Calu3 (cell line): ENCODE measurements around the gene SLC47A2. TPM values are rescaled to one million over a fixed set of nuclear protein-coding genes. Genes with fewer than 3 reads are reported as not detected.
"Not testable (repeated sequence)": the region's sequence is repeated elsewhere in the genome, so short reads cannot be mapped to it uniquely, and the experiment has no call there.

Experiments
- BruUV-seq: library from RNA; stranded (reverse); fragments of 400-500 nt; replicated peaks from 2 replicates; lab custom pipeline; 2021; lab: Mats Ljungman, UMichigan
- CTCF ChIA-PET: fragments of 300-600 bp; sonication (Branson Sonifier 250); formaldehyde crosslinking; loops from one replicate; lab custom pipeline; 2022; ENCODE audit warnings: antibody characterized with exemption; lab: Charles Lee
- DNase-seq: peaks from one replicate; pipeline ENCODE4 v3.0.0; 2022
- H3K27ac Mint-ChIP-seq: one replicate; pipeline ENCODE4 v1.8.0; 2022; ENCODE audit warnings: mixed read lengths; ENCODE audit not compliant: unreplicated experiment
- H3K27me3 Mint-ChIP-seq: one replicate; pipeline ENCODE4 v1.8.0; 2022; ENCODE audit warnings: mixed read lengths; ENCODE audit not compliant: unreplicated experiment
- H3K36me3 Mint-ChIP-seq: one replicate; pipeline ENCODE4 v1.8.0; 2022; ENCODE audit warnings: mild to moderate bottlenecking, moderate library complexity, mixed read lengths; ENCODE audit not compliant: insufficient read depth, unreplicated experiment
- H3K4me1 Mint-ChIP-seq: one replicate; pipeline ENCODE4 v1.8.0; 2022; ENCODE audit warnings: mild to moderate bottlenecking, low read depth, mixed read lengths; ENCODE audit not compliant: unreplicated experiment
- H3K4me3 Mint-ChIP-seq: one replicate; pipeline ENCODE4 v1.8.0; 2022; ENCODE audit warnings: mild to moderate bottlenecking, low read depth, moderate library complexity, mixed read lengths; ENCODE audit not compliant: unreplicated experiment
- H3K9me3 Mint-ChIP-seq: one replicate; pipeline ENCODE4 v1.8.0; 2022; ENCODE audit warnings: low read depth, mixed read lengths; ENCODE audit not compliant: unreplicated experiment
- intact Hi-C: fragments of 100-400 bp; cut with micrococcal nuclease; formaldehyde crosslinking; loops from one replicate; pipeline ENCODE4 v1.10.0; 2022; ENCODE audit not compliant: unreplicated experiment
- total RNA-seq: library from RNA; stranded (reverse); gene quantifications from 2 replicates; pipeline ENCODE4 v1.2.3, GENCODE V29; 2022
- TF ChIP-seq, protein P1 (sequence below): fragments of 200-600 bp; IDR thresholded peaks from one replicate; pipeline ENCODE4 v1.8.0; 2022; ENCODE audit warnings: antibody characterized with exemption; ENCODE audit not compliant: unreplicated experiment

SLC47A2 gene
- total RNA-seq, 1 experiment from 2014 or later = not detected

DNA sequence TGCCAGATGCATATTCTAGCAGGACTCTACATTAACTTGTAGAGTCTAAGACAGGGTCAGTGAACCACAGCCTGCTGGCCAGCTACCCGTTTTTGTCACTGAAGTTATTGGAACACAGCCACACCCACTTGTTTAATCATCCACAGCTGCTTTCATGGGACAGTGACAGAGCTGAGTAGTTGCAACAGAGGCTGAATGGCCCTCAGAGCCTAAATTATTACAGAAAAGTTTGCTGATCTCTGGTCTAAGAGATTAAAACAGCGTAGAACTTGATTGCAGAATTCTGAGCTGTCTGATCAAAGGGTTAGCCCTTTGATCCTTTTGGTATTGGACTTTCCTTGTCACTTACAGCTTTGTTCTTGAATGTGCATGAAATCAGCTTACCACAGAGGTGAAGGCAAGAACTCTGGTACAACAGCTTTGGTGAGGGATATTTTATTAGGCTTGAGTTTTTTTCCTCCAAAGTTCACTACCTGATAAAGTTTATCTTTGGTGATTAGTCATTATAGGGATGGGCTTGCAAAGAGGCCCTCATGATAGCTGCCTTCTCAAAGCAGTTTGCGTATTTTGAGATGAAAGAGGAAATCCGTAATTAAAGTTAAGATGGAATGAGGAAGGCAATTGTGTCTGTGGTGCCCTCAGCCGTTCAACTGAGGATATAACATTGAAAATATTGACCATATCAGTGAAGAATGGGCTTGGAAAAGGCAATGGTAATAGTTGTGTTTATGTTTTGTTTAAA lies 44.2 kb downstream of the SLC47A2 start:
- intact Hi-C loops = loop anchor here (1.0 kb wide), 1 partner anchor 158 kb away; no protein-coding TSS in a partner anchor
- H3K4me1 Mint-ChIP-seq = peaks cover 8% of the 10 kb centered on the region
- no peaks in the 10 kb centered on the region for H3K9me3 Mint-ChIP-seq
- DNase-seq = peak; percentile 6
- CTCF ChIA-PET = interaction anchor here (1.0 to 1.5 kb wide), 3 partner anchors 24 to 309 kb away, joined by 5 to 6 read pairs (median 5); partner anchors contain the start of genes ALDH3A2 and B9D1
- no TSS peak for BruUV-seq
- no peak overlapping the region for H3K4me3 Mint-ChIP-seq
- no peaks in the 10 kb centered on the region for H3K27me3 Mint-ChIP-seq
- no peak overlapping the region for H3K27ac Mint-ChIP-seq
- no peaks in the 10 kb centered on the region for H3K36me3 Mint-ChIP-seq
- TF ChIP-seq, protein P1, sequence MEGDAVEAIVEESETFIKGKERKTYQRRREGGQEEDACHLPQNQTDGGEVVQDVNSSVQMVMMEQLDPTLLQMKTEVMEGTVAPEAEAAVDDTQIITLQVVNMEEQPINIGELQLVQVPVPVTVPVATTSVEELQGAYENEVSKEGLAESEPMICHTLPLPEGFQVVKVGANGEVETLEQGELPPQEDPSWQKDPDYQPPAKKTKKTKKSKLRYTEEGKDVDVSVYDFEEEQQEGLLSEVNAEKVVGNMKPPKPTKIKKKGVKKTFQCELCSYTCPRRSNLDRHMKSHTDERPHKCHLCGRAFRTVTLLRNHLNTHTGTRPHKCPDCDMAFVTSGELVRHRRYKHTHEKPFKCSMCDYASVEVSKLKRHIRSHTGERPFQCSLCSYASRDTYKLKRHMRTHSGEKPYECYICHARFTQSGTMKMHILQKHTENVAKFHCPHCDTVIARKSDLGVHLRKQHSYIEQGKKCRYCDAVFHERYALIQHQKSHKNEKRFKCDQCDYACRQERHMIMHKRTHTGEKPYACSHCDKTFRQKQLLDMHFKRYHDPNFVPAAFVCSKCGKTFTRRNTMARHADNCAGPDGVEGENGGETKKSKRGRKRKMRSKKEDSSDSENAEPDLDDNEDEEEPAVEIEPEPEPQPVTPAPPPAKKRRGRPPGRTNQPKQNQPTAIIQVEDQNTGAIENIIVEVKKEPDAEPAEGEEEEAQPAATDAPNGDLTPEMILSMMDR = no peak

DNA sequence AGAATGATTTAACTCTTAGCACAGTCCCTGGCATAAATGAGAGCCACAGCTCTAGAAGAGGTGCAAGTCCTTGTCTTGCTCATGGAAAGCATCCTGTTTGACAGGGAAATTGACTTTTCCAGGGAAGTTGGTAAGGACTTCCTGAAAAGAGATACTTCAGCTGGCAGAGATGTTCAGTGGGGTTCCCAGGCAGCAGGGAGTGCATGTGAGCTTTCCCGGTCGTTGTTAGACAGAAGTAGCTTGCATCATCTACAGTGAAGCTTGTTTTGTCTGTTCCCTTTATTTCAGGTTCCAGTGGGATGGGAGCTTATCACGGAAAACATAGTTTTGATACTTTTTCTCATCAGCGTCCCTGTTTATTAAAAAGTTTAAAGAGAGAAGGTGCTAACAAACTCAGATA lies 45.0 kb downstream of the SLC47A2 start:
- TF ChIP-seq, protein P1 = no peak
- no peak overlapping the region for H3K4me3 Mint-ChIP-seq
- no peaks in the 10 kb centered on the region for H3K27me3 Mint-ChIP-seq
- no peaks in the 10 kb centered on the region for H3K9me3 Mint-ChIP-seq
- BruUV-seq = no TSS peak
- H3K27ac Mint-ChIP-seq = no peak overlapping the region
- CTCF ChIA-PET = interaction anchor here (1.4 to 1.5 kb wide), 2 partner anchors 23 to 309 kb away, joined by 5 read pairs; partner anchors contain the start of genes ALDH3A2 and B9D1
- no peak for DNase-seq
- peaks cover 8% of the 10 kb centered on the region for H3K4me1 Mint-ChIP-seq
- no peaks in the 10 kb centered on the region for H3K36me3 Mint-ChIP-seq
- intact Hi-C loops = no loop called here

GRCh38 chr17:19670908-19671307 lies 45.5 kb downstream of the SLC47A2 start:
- H3K27me3 Mint-ChIP-seq = no peaks in the 10 kb centered on the region
- H3K4me3 Mint-ChIP-seq = no peak overlapping the region
- intact Hi-C loops = no loop called here
- TF ChIP-seq, protein P1 = no peak
- BruUV-seq = no TSS peak
- H3K9me3 Mint-ChIP-seq = no peaks in the 10 kb centered on the region
- DNase-seq = no peak
- CTCF ChIA-PET = no interaction called here
- H3K4me1 Mint-ChIP-seq = peaks cover 8% of the 10 kb centered on the region
- H3K36me3 Mint-ChIP-seq = peaks cover 2% of the 10 kb centered on the region
- H3K27ac Mint-ChIP-seq = no peak overlapping the region

DNA sequence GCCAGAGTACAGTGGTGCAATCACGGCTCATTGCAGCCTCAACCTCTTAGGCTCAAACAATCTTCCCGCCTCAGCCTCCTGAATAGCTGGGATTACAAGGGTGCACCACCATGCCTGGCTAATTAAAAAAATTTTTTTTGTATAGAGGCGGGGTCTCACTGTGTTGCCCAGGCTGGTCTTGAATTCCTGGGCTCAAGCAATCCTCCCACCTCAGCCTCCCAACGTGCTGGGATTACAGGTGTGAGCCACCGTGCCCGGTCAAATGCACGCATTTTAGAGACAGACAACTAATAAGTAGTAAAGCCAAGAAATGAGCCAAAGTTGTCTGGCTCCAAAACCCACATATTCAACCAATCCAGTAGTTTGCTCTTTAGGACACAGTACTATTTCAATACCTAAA lies 46.7 kb downstream of the SLC47A2 start:
- CTCF ChIA-PET = interaction anchor here (0.7 kb wide), 1 partner anchor 25 kb away, joined by 3 read pairs; no protein-coding TSS in a partner anchor
- H3K27me3 Mint-ChIP-seq, H3K4me1 Mint-ChIP-seq, DNase-seq, H3K4me3 Mint-ChIP-seq, BruUV-seq, H3K9me3 Mint-ChIP-seq, intact Hi-C loops, H3K36me3 Mint-ChIP-seq, H3K27ac Mint-ChIP-seq: not testable (repeated sequence)

DNA sequence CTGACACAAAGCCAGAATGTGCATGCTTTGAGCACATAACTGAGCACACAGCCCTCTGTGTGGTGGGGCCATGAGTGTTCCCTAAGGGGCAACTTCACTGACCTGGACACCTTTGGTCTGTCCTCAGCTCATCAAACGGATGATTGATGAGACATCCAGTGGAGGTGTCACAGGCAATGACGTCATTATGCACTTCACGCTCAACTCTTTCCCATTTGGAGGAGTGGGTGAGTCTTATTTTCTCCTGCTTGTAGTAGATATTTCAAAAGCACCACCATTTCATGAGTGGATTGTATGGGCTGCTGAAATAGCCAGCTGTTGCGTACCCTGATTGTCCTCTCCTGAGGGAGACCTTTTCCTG lies 51.6 kb downstream of the SLC47A2 start:
- Mint-ChIP-seq H3K36me3 (peaks cover 5% of the 10 kb centered on the region), H3K9me3 (no peaks in the 10 kb centered on the region), H3K4me1 (peaks cover 5% of the 10 kb centered on the region), H3K27ac (no peak overlapping the region), H3K27me3 (no peaks in the 10 kb centered on the region), H3K4me3 (no peak overlapping the region)
- BruUV-seq = no TSS peak
- TF ChIP-seq, protein P1 = no peak
- intact Hi-C loops = no loop called here
- no peak for DNase-seq
- CTCF ChIA-PET = no interaction called here
